Fibroblast of the aortic adventitia (primary cell): ENCODE measurements around the gene NAXE. TPM values are rescaled to one million over a fixed set of nuclear protein-coding genes. Genes with fewer than 3 reads are reported as not detected.
"Not testable (repeated sequence)": the region's sequence is repeated elsewhere in the genome, so short reads cannot be mapped to it uniquely, and the experiment has no call there.

Experiments used
- DNase-seq: peaks from one replicate; pipeline ENCODE4 v3.0.0-alpha.2; 2010; ENCODE audit warnings: low read depth
- H3K4me3 ChIP-seq: 2 replicates; pipeline ENCODE4 v1.5.1; 2011; ENCODE audit warnings: low read depth, mild to moderate bottlenecking, control low read depth, low read length, moderate library complexity
- total RNA-seq: library from RNA; depleted of rRNA; stranded (reverse); fragments of >200 nt; gene quantifications from 2 replicates; pipeline ENCODE4 v1.2.3, GENCODE V29; 2012; ENCODE audit warnings: low replicate concordance
- TF ChIP-seq, protein P1 (sequence below): IDR thresholded peaks from 2 replicates; pipeline ENCODE4 v1.5.1; 2011; ENCODE audit warnings: mild to moderate bottlenecking, low read length, control low read depth, inconsistent platforms; ENCODE audit not compliant: insufficient read depth

NAXE gene
- total RNA-seq, 1 donor = 64.2 TPM

DNA sequence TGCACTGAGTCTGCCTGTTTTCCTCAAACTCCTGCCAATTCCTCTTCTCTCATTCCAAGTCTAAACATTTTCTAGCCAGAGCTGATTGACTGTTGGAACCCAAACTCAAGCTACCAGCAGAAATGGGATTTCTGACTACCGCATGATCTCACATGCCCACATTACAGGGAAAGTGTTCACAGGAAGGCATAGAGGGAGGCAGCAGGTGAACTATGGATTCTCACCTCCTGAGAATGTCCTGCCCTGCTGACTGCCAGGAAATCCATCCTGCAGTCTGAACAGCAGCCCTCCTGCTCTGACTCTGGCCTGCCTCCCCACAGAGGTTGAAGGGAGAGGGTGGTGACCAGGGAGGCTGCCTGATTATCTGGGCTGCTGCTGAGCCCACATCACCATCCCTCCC is 41.7 kb upstream of the NAXE start:
- TF ChIP-seq, protein P1, sequence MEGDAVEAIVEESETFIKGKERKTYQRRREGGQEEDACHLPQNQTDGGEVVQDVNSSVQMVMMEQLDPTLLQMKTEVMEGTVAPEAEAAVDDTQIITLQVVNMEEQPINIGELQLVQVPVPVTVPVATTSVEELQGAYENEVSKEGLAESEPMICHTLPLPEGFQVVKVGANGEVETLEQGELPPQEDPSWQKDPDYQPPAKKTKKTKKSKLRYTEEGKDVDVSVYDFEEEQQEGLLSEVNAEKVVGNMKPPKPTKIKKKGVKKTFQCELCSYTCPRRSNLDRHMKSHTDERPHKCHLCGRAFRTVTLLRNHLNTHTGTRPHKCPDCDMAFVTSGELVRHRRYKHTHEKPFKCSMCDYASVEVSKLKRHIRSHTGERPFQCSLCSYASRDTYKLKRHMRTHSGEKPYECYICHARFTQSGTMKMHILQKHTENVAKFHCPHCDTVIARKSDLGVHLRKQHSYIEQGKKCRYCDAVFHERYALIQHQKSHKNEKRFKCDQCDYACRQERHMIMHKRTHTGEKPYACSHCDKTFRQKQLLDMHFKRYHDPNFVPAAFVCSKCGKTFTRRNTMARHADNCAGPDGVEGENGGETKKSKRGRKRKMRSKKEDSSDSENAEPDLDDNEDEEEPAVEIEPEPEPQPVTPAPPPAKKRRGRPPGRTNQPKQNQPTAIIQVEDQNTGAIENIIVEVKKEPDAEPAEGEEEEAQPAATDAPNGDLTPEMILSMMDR = no peak
- DNase-seq = no peak
- no peak overlapping the region for H3K4me3 ChIP-seq

DNA sequence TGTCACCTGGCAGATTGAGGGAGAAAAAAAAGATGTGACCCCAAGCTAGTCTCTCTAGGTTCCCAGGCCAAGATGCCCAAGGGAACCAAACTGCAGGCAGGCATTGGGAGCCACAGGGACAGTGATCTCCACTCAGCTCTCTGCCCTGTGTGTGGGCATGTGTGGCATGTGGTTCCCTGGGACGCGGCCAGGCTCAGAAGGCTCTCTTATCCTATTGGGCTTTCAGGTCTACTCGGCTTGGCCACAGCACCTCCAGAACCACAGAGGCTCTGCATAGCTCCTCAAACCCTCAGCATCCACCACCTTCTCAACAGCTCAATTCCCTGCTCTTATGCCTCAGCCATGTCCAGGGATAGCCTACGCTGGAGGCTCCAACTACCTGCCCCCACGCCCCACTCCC is 41.2 kb upstream of the NAXE start:
- no peak overlapping the region for H3K4me3 ChIP-seq
- TF ChIP-seq, protein P1 = no peak
- DNase-seq = no peak

DNA sequence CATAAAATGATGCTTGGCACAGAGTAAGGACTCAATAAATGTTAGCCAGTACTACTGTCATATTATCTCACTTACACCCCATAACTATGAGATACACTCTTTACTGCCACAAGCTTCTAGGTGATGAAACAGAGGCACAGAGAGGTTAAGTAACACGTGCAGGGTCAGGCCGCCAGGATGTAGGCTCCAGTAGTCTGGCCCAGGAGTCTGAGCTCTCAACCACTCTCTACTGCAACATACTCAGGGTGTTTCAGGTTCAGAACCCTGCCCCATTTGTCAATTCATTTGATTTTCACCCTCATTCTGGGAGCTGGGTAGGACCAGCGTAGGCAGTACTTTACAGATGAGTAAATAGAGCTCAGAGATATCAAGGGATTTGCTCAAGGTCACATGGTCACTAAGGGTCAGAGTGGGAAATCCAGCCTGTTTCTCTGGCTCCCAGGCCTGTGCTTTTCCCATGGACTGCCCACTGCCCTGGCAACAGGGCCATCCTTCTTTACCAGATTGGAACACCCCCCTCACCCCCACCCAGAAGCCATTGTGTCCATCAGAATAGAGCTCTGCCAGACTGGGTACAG is 40.4 kb upstream of the NAXE start:
- TF ChIP-seq, protein P1 = no peak
- DNase-seq = no peak
- no peak overlapping the region for H3K4me3 ChIP-seq

DNA sequence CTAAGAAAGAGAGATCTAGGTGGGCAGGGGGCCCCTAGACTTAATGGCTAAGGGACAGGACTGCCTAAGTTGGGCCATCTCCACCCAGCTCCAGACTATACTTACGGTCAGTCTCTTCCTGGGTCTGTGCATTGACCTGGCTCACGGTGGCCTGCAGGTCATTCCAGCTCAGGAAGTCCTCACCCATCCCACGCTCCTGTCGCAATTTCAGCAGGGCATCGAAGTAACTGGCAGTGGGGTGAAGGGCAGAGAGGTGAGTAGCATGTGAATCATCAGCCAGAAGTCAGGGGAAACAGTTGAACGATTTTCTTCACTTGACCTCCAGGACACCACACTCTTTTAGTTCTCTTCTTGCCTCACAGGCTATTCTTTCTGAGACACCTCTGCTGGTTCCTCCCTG is 39.7 kb upstream of the NAXE start:
- TF ChIP-seq, protein P1 = no peak
- no peak overlapping the region for H3K4me3 ChIP-seq
- DNase-seq = no peak

DNA sequence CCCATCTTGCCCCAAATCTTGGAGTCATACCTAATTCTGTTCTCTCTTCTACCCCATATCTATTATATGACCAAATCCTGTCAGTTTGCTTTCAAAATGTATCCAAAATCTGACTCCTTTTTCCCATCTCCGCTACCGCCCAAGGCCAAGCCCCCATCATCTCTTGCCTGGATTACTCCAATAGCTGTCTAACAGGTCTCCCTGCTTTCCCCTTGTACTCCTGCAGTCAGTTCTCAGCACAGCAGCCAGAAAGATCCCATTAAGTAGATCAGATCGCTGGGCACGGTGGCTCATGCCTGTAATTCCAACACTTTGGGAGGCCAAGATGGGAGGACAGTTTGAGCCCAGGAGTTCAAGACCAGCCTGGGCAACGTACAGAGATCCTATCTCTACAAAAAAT is 39.1 kb upstream of the NAXE start:
- TF ChIP-seq, protein P1 = no peak
- no peak overlapping the region for H3K4me3 ChIP-seq
- DNase-seq = no peak

DNA sequence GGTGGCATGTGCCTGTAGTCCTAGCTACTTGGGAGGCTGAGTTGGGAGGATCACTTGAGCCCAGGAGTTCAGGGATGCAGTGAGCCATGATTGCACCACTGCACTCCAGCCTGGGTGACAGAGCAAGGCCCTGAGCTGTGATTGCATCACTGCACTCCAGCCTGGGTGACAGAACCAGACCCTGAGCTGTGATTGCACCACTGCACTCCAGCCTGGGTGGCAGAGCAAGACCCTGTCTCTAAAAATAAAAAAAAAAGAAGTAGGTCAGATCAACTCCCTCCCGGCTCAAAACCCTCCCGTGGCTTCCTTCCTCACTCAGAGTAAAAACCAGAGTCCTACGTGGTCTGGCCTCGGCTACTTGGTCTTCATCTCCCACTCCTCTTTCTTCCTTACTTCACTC is 38.6 kb upstream of the NAXE start:
- not testable (repeated sequence) for H3K4me3 ChIP-seq, DNase-seq

DNA sequence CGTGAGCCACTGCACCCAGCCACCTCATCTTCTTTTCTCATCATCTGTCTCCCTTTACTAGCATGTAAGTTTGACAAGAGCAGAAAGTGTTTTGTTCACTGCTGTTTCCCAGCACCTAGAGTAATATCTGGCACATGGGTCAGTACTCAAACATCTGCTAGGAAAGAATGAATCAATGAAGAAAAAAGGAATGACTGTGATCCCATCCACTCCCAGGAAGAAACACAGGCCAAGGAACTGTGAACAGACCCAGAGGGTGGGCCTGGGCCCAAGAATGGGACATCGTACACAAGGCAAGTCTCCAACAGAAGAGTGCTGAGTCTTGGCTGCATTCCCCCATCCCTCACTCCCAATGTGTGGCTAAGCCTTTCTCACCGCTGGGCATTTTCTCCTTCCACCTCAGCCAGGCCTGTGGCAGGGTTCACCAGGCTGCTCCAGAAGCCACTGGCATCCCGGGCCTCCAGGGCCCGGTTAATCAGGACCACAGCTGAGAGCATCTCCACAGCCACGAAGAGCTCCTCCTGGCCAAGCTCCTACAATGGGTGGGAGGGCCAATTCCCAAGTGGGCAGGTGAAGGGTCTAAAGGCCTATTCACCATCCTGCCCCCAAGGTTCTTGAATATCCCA is 37.6 kb upstream of the NAXE start:
- H3K4me3 ChIP-seq = no peak overlapping the region
- TF ChIP-seq, protein P1 = no peak
- no peak for DNase-seq
